Measurements from ENCODE around the gene JAKMIP2.

The JAKMIP2 gene

GRCh38 chr5:147675168-147675567 lies 107.4 kb downstream of the JAKMIP2 start:
- no peak for DNase-seq (ENCODE audit: low read depth in 2 of 2)
- no peak for TF ChIP-seq CTCF (IDR thresholded peaks at IDR 0.05; ENCODE audit: low read depth, low read length)
- no peak overlapping the region for H3K4me3 ChIP-seq (replicated peaks in 1 of 2; ENCODE audit: low read depth in 2 of 2, low read length in 2 of 2)

GRCh38 chr5:147674411-147674810 lies 108.1 kb downstream of the JAKMIP2 start:
- DNase-seq (ENCODE audit: low read depth in 2 of 2), result no peak
- H3K4me3 ChIP-seq (replicated peaks in 1 of 2; ENCODE audit: low read depth in 2 of 2, low read length in 2 of 2), result no peak overlapping the region
- TF ChIP-seq CTCF (IDR thresholded peaks at IDR 0.05; ENCODE audit: low read depth, low read length), result no peak

GRCh38 chr5:147673791-147674190 lies 108.7 kb downstream of the JAKMIP2 start:
- no peak overlapping the region for H3K4me3 ChIP-seq (replicated peaks in 1 of 2; ENCODE audit: low read depth in 2 of 2, low read length in 2 of 2)
- no peak for DNase-seq (ENCODE audit: low read depth in 2 of 2)
- TF ChIP-seq CTCF (IDR thresholded peaks at IDR 0.05; ENCODE audit: low read depth, low read length), result no peak

- DNase-seq (ENCODE audit: low read depth in 2 of 2), result no peak
- TF ChIP-seq CTCF (IDR thresholded peaks at IDR 0.05; ENCODE audit: low read depth, low read length), result no peak
- H3K4me3 ChIP-seq (replicated peaks in 1 of 2; ENCODE audit: low read depth in 2 of 2, low read length in 2 of 2), result no peak overlapping the region
These were observed 109.3 kb downstream of the JAKMIP2 start for GRCh38 chr5:147673266-147673665.

- TF ChIP-seq CTCF (IDR thresholded peaks at IDR 0.05; ENCODE audit: low read depth, low read length), result no peak
- DNase-seq (ENCODE audit: low read depth in 2 of 2), result no peak
- no peak overlapping the region for H3K4me3 ChIP-seq (replicated peaks in 1 of 2; ENCODE audit: low read depth in 2 of 2, low read length in 2 of 2)
These were observed 111.2 kb downstream of the JAKMIP2 start for GRCh38 chr5:147671365-147671764.

GRCh38 chr5:147670815-147671214 lies 111.7 kb downstream of the JAKMIP2 start:
- no peak for TF ChIP-seq CTCF (IDR thresholded peaks at IDR 0.05; ENCODE audit: low read depth, low read length)
- no peak overlapping the region for H3K4me3 ChIP-seq (replicated peaks in 1 of 2; ENCODE audit: low read depth in 2 of 2, low read length in 2 of 2)
- DNase-seq (ENCODE audit: low read depth in 2 of 2), result no peak

- H3K4me3 ChIP-seq (replicated peaks in 1 of 2; ENCODE audit: low read depth in 2 of 2, low read length in 2 of 2), result no peak overlapping the region
- TF ChIP-seq CTCF (IDR thresholded peaks at IDR 0.05; ENCODE audit: low read depth, low read length), result no peak
- DNase-seq (ENCODE audit: low read depth in 2 of 2), result no peak
These were observed 113.2 kb downstream of the JAKMIP2 start for GRCh38 chr5:147669169-147669869.

Data from cardiac fibroblast (primary cell).